GM18951 (cell line): ENCODE results near the gene AIRE.

Source experiments
- POLR2A ChIP-seq: IDR thresholded peaks from 4 replicates; pipeline ENCODE4 v1.6.1; 2011; ENCODE audit warnings: mild to moderate bottlenecking; ENCODE audit not compliant: insufficient read length, insufficient read depth; ENCODE audit errors: extremely low read depth
- in situ Hi-C: fragments of 300-500 bp; cut with MboI; formaldehyde crosslinking; loops from one replicate; pipeline ENCODE4 v1.12.0; 2022; ENCODE audit warnings: low sequenced_read_pairs, mixed read lengths, inconsistent platforms; ENCODE audit not compliant: unreplicated experiment

AIRE gene

GRCh38 chr21:44310628-44311507 is 25.2 kb downstream of the AIRE start:
- TF ChIP-seq POLR2A: no peak
- in situ Hi-C loops: no loop called here

- in situ Hi-C loops: no loop called here
- TF ChIP-seq POLR2A: no peak
Observed at GRCh38 chr21:44312089-44312488, 26.4 kb downstream of the AIRE start.

GRCh38 chr21:44312716-44313115 is 27.0 kb downstream of the AIRE start:
- in situ Hi-C loops: no loop called here
- no peak for TF ChIP-seq POLR2A

DNA sequence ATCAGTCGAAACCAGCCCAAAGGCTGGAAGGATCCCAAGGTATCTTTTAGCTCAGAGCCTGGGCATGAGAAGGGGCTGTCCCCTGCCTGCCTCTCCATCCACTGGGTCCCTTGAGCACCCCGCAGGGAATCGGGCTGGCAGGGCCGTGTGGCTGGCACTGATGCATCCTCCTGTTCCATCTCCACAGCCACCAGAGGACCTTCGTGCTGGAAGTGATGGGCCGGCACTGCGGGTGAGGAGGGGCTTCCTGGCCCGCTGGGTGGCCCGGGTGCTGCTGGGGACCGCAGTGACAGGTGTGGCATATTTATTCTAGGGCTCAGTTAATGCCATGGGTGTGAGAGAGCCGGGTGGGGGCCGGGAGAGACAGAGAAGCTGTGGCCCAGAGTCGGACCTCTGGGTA is 27.8 kb downstream of the AIRE start:
- no peak for TF ChIP-seq POLR2A

GRCh38 chr21:44314128-44314527 is 28.5 kb downstream of the AIRE start:
- in situ Hi-C loops: no loop called here
- no peak for TF ChIP-seq POLR2A

More for the DNA sequence above, 27.8 kb downstream of the AIRE start:
- in situ Hi-C loops: no loop called here

- no peak for TF ChIP-seq POLR2A
Observed at GRCh38 chr21:44314561-44314960, 28.9 kb downstream of the AIRE start.

DNA sequence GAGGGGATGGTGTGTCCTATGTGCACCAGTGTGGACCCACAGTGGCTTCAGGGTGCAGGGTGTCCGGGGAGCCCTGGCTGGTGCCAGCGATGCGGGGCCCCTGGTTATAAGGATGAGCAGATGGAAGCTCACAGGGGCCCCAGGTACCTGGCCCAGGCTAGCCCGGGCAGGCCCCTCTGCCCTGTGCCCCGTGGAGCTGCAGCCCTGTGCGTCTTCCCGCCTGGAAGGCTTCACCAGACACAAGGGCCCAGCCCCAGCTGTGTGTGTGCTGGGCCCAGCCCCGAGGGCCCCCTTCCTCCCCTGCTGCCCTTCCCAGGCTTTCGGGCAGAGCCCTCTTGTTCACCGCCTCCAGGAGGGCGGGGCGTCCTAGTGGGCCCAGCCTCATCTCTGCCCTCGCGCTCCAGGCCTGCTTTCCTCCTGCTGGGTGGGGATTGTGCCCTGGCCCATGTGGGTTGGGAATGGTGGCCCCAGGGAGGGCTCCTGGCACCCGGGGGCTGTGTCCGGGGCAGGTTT is 30.1 kb downstream of the AIRE start:
- in situ Hi-C loops: no loop called here
- TF ChIP-seq POLR2A: no peak

More at GRCh38 chr21:44314561-44314960, 28.9 kb downstream of the AIRE start:
- in situ Hi-C loops: no loop called here

- TF ChIP-seq POLR2A: no peak
- in situ Hi-C loops: no loop called here
Observed at GRCh38 chr21:44316277-44316900, 30.7 kb downstream of the AIRE start.

GRCh38 chr21:44317241-44317782 is 31.6 kb downstream of the AIRE start:
- no peak for TF ChIP-seq POLR2A
- in situ Hi-C loops: no loop called here

DNA sequence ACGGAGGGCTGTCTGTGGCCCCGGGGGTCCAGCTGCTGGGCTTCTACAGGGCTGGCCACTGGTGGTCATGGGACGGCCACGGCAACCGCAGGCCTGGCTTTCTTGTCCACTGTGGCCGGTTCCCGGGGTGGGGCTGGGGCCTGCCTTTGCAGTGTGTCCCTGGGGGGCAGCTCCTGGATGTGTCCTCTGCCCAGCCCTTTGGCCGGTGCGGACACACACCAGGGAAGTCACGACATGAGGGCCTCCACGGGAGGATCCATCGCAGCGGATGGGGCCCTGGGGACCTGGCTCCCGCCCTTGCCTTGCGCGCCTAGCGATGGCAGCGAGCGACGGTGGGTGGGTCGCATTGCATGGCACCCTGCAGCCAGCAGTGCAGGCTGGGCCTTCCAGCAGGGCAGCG is 32.2 kb downstream of the AIRE start:
- no peak for TF ChIP-seq POLR2A
- in situ Hi-C loops: no loop called here

- in situ Hi-C loops: no loop called here
- TF ChIP-seq POLR2A: no peak
Observed at GRCh38 chr21:44318489-44319285, 33.0 kb downstream of the AIRE start.

- TF ChIP-seq POLR2A: no peak
- in situ Hi-C loops: no loop called here
Observed at GRCh38 chr21:44319407-44320065, 33.9 kb downstream of the AIRE start.
